ENCODE results near the gene TSSK3. TPM values are rescaled to one million over a fixed set of nuclear protein-coding genes. Genes with fewer than 3 reads are reported as not detected.
"Not testable (repeated sequence)": the region's sequence is repeated elsewhere in the genome, so short reads cannot be mapped to it uniquely, and the experiment has no call there.

Gene TSSK3
- total RNA-seq, 2 donors from 2014 or later: 1.2 to 1.9 TPM

GRCh38 chr1:32386676-32387392, 24.5 kb downstream of the TSSK3 start:
- H3K36me3 Mint-ChIP-seq (ENCODE audit: insufficient read depth in 2 of 2): peaks cover 0 to 19% of the 10 kb centered on the region in 2 donors
- DNase-seq (no peak), ATAC-seq (replicated peaks in 1 of 2) (no peak)
- H3K9me3 Mint-ChIP-seq: no peaks in the 10 kb centered on the region
- H3K27me3 Mint-ChIP-seq (ENCODE audit: low read depth): no peaks in the 10 kb centered on the region
- no peak overlapping the region for H3K4me3 Mint-ChIP-seq
- peaks cover 10% of the 10 kb centered on the region for H3K4me1 Mint-ChIP-seq (ENCODE audit: low read depth)
- H3K27ac Mint-ChIP-seq: no peak overlapping the region

GRCh38 chr1:32388641-32389040, 26.3 kb downstream of the TSSK3 start:
- ATAC-seq (replicated peaks in 1 of 2): no peak
- Mint-ChIP-seq H3K9me3 (no peaks in the 10 kb centered on the region), H3K4me3 (no peak overlapping the region), H3K27ac (no peak overlapping the region), H3K27me3 (ENCODE audit: low read depth) (no peaks in the 10 kb centered on the region), H3K36me3 (ENCODE audit: insufficient read depth in 2 of 2) (peaks cover 0 to 10% of the 10 kb centered on the region in 2 donors), H3K4me1 (ENCODE audit: low read depth) (peaks cover 26% of the 10 kb centered on the region)
- no peak for DNase-seq

GRCh38 chr1:32390904-32391870, 28.8 kb downstream of the TSSK3 start:
- Mint-ChIP-seq H3K36me3 (ENCODE audit: insufficient read depth in 2 of 2) (peaks cover 2 to 7% of the 10 kb centered on the region in 2 donors), H3K4me3 (no peak overlapping the region), H3K27me3 (ENCODE audit: low read depth) (no peaks in the 10 kb centered on the region), H3K9me3 (no peaks in the 10 kb centered on the region), H3K27ac (no peak overlapping the region), H3K4me1 (ENCODE audit: low read depth) (peaks cover 41% of the 10 kb centered on the region)
- DNase-seq: no peak
- ATAC-seq (replicated peaks in 1 of 2): no peak

- peaks cover 2 to 4% of the 10 kb centered on the region in 2 donors for H3K36me3 Mint-ChIP-seq (ENCODE audit: insufficient read depth in 2 of 2)
- ATAC-seq (replicated peaks in 1 of 2) (no peak), DNase-seq (no peak)
- H3K4me1 Mint-ChIP-seq (ENCODE audit: low read depth): peaks cover 32% of the 10 kb centered on the region
- H3K4me3 Mint-ChIP-seq: peak overlapping the region; percentile 50 to 96
- no peaks in the 10 kb centered on the region for H3K27me3 Mint-ChIP-seq (ENCODE audit: low read depth)
- H3K27ac Mint-ChIP-seq: no peak overlapping the region
- H3K9me3 Mint-ChIP-seq: no peaks in the 10 kb centered on the region
Observed at GRCh38 chr1:32392325-32392724, 30.0 kb downstream of the TSSK3 start.

- ATAC-seq (replicated peaks in 1 of 2): peak in 1 of 2 donors; percentile 18
- Mint-ChIP-seq H3K4me1 (ENCODE audit: low read depth) (peaks cover 31% of the 10 kb centered on the region), H3K9me3 (no peaks in the 10 kb centered on the region), H3K4me3 (peak overlapping the region; percentile 96 to 100), H3K27ac (peak overlapping the region; percentile 96), H3K36me3 (ENCODE audit: insufficient read depth in 2 of 2) (peaks cover 2 to 4% of the 10 kb centered on the region in 2 donors), H3K27me3 (ENCODE audit: low read depth) (no peaks in the 10 kb centered on the region)
- DNase-seq: peak; percentile 10 to 17
Observed at GRCh38 chr1:32393136-32393535, 30.8 kb downstream of the TSSK3 start.

GRCh38 chr1:32393832-32394140, 31.4 kb downstream of the TSSK3 start:
- Mint-ChIP-seq H3K36me3 (ENCODE audit: insufficient read depth in 2 of 2) (peaks cover 2 to 4% of the 10 kb centered on the region in 2 donors), H3K9me3 (no peaks in the 10 kb centered on the region), H3K27ac (peak overlapping the region; percentile 96), H3K4me1 (ENCODE audit: low read depth) (peaks cover 31% of the 10 kb centered on the region), H3K27me3 (ENCODE audit: low read depth) (no peaks in the 10 kb centered on the region), H3K4me3 (peak overlapping the region; percentile 96 to 100)
- ATAC-seq (replicated peaks in 1 of 2): peak; percentile 13 to 16
- DNase-seq: peak; percentile 45 to 54

GRCh38 chr1:32394141-32394889, 32.0 kb downstream of the TSSK3 start, which contains the start of gene BSDC1:
TSS of gene BSDC1 (minus strand) at chr1:32394441. CDS start at chr1:32394414, 27 bp downstream.
- H3K27ac Mint-ChIP-seq: peak within 1 kb of the TSS; percentile 96
- H3K9me3 Mint-ChIP-seq: no peaks in the 10 kb centered on the region
- H3K27me3 Mint-ChIP-seq (ENCODE audit: low read depth): no peaks in the 10 kb centered on the region
- H3K36me3 Mint-ChIP-seq (ENCODE audit: insufficient read depth in 2 of 2): peaks cover 2 to 4% of the 10 kb centered on the region in 2 donors
- peaks cover 31% of the 10 kb centered on the region for H3K4me1 Mint-ChIP-seq (ENCODE audit: low read depth)
- H3K4me3 Mint-ChIP-seq: peak within 1 kb of the TSS; percentile 96 to 100
- DNase-seq (peak; percentile 99 to 100), ATAC-seq (replicated peaks in 1 of 2) (peak; percentile 97 to 98)

- Mint-ChIP-seq H3K27ac (peak overlapping the region; percentile 27), H3K36me3 (ENCODE audit: insufficient read depth in 2 of 2) (peaks cover 2 to 4% of the 10 kb centered on the region in 2 donors), H3K4me3 (peak overlapping the region; percentile 96 to 100), H3K27me3 (ENCODE audit: low read depth) (no peaks in the 10 kb centered on the region), H3K4me1 (ENCODE audit: low read depth) (peaks cover 31% of the 10 kb centered on the region), H3K9me3 (no peaks in the 10 kb centered on the region)
- DNase-seq (no peak), ATAC-seq (replicated peaks in 1 of 2) (no peak)
Observed at GRCh38 chr1:32394890-32395432, 32.6 kb downstream of the TSSK3 start.

GRCh38 chr1:32396524-32396923, 34.2 kb downstream of the TSSK3 start:
- H3K4me3 Mint-ChIP-seq; DNase-seq; H3K36me3 Mint-ChIP-seq (ENCODE audit: insufficient read depth in 2 of 2); H3K27me3 Mint-ChIP-seq (ENCODE audit: low read depth); H3K9me3 Mint-ChIP-seq; H3K27ac Mint-ChIP-seq; ATAC-seq (replicated peaks in 1 of 2): not testable (repeated sequence)
- peaks cover 37% of the 10 kb centered on the region for H3K4me1 Mint-ChIP-seq (ENCODE audit: low read depth)

GRCh38 chr1:32398401-32398800, 36.1 kb downstream of the TSSK3 start:
- H3K9me3 Mint-ChIP-seq: no peaks in the 10 kb centered on the region
- H3K27me3 Mint-ChIP-seq (ENCODE audit: low read depth): no peaks in the 10 kb centered on the region
- ATAC-seq (replicated peaks in 1 of 2) (no peak), DNase-seq (no peak)
- no peak overlapping the region for H3K27ac Mint-ChIP-seq
- peaks cover 2 to 4% of the 10 kb centered on the region in 2 donors for H3K36me3 Mint-ChIP-seq (ENCODE audit: insufficient read depth in 2 of 2)
- H3K4me1 Mint-ChIP-seq (ENCODE audit: low read depth): peaks cover 23% of the 10 kb centered on the region
- H3K4me3 Mint-ChIP-seq: no peak overlapping the region

- no peak for DNase-seq
- Mint-ChIP-seq H3K27ac (no peak overlapping the region), H3K27me3 (ENCODE audit: low read depth) (no peaks in the 10 kb centered on the region), H3K9me3 (no peaks in the 10 kb centered on the region), H3K4me3 (no peak overlapping the region), H3K36me3 (ENCODE audit: insufficient read depth in 2 of 2) (peaks cover 0 to 1% of the 10 kb centered on the region in 2 donors), H3K4me1 (ENCODE audit: low read depth) (peaks cover 11% of the 10 kb centered on the region)
- no peak for ATAC-seq (replicated peaks in 1 of 2)
Observed at GRCh38 chr1:32399843-32400242, 37.5 kb downstream of the TSSK3 start.

GRCh38 chr1:32400876-32401631, 38.7 kb downstream of the TSSK3 start:
- DNase-seq (peak; percentile 61 to 66), ATAC-seq (replicated peaks in 1 of 2) (peak; percentile 69 to 83)
- H3K36me3 Mint-ChIP-seq (ENCODE audit: insufficient read depth in 2 of 2): peaks cover 0 to 1% of the 10 kb centered on the region in 2 donors
- H3K9me3 Mint-ChIP-seq: no peaks in the 10 kb centered on the region
- peaks cover 6% of the 10 kb centered on the region for H3K4me1 Mint-ChIP-seq (ENCODE audit: low read depth)
- no peaks in the 10 kb centered on the region for H3K27me3 Mint-ChIP-seq (ENCODE audit: low read depth)
- H3K4me3 Mint-ChIP-seq: peak overlapping the region in 1 of 2 donors; percentile 49
- H3K27ac Mint-ChIP-seq: no peak overlapping the region
